ENCODE measurements around the gene BANP.
"Not testable (repeated sequence)": the region's sequence is repeated elsewhere in the genome, so short reads cannot be mapped to it uniquely, and the experiment has no call there.

Gene BANP

GRCh38 chr16:88014954-88015805, 63.9 kb downstream of the BANP start:
- no peak for TF ChIP-seq CTCF (conservative IDR thresholded peaks at IDR 0.05; ENCODE audit: control insufficient read depth, insufficient read depth, low read depth, low read length)
- no peak overlapping the region for H3K4me3 ChIP-seq (ENCODE audit: control insufficient read depth, low read depth, low read length)
- DNase-seq (ENCODE audit: low read depth), result no peak

GRCh38 chr16:88015806-88016140, 64.5 kb downstream of the BANP start:
- no peak for TF ChIP-seq CTCF (conservative IDR thresholded peaks at IDR 0.05; ENCODE audit: control insufficient read depth, insufficient read depth, low read depth, low read length)
- no peak overlapping the region for H3K4me3 ChIP-seq (ENCODE audit: control insufficient read depth, low read depth, low read length)
- no peak for DNase-seq (ENCODE audit: low read depth)

- H3K4me3 ChIP-seq (ENCODE audit: control insufficient read depth, low read depth, low read length); DNase-seq (ENCODE audit: low read depth): not testable (repeated sequence)
Measured at GRCh38 chr16:88016386-88016785, 65.2 kb downstream of the BANP start.

GRCh38 chr16:88016964-88017363, 65.7 kb downstream of the BANP start:
- DNase-seq (ENCODE audit: low read depth), result no peak
- H3K4me3 ChIP-seq (ENCODE audit: control insufficient read depth, low read depth, low read length), result no peak overlapping the region
- no peak for TF ChIP-seq CTCF (conservative IDR thresholded peaks at IDR 0.05; ENCODE audit: control insufficient read depth, insufficient read depth, low read depth, low read length)

- TF ChIP-seq CTCF (conservative IDR thresholded peaks at IDR 0.05; ENCODE audit: control insufficient read depth, insufficient read depth, low read depth, low read length), result no peak
- DNase-seq (ENCODE audit: low read depth), result no peak
- no peak overlapping the region for H3K4me3 ChIP-seq (ENCODE audit: control insufficient read depth, low read depth, low read length)
Measured at GRCh38 chr16:88017587-88018101, 66.4 kb downstream of the BANP start.

GRCh38 chr16:88018382-88018781, 67.1 kb downstream of the BANP start:
- not testable (repeated sequence) for H3K4me3 ChIP-seq (ENCODE audit: control insufficient read depth, low read depth, low read length); DNase-seq (ENCODE audit: low read depth)

GRCh38 chr16:88019041-88019820, 68.0 kb downstream of the BANP start:
- DNase-seq (ENCODE audit: low read depth), result peak; percentile 6
- not testable (repeated sequence) for H3K4me3 ChIP-seq (ENCODE audit: control insufficient read depth, low read depth, low read length)

- no peak for DNase-seq (ENCODE audit: low read depth)
- no peak for TF ChIP-seq CTCF (conservative IDR thresholded peaks at IDR 0.05; ENCODE audit: control insufficient read depth, insufficient read depth, low read depth, low read length)
- H3K4me3 ChIP-seq (ENCODE audit: control insufficient read depth, low read depth, low read length), result no peak overlapping the region
Measured at GRCh38 chr16:88019821-88020515, 68.7 kb downstream of the BANP start.

All from fibroblast of mammary gland (primary cell).